GM23248 (cell line): ENCODE data around the gene SEC14L5.

Experiments
- EZH2 ChIP-seq: fragments of 200-600 bp; sonication (generic); IDR thresholded peaks from 2 replicates; pipeline ENCODE4 v1.6.1; 2018; ENCODE audit warnings: antibody characterized with exemption, mild to moderate bottlenecking; ENCODE audit not compliant: insufficient read depth, poor library complexity, severe bottlenecking
- EZH2phosphoT487 ChIP-seq: fragments of 200-600 bp; sonication (generic); IDR thresholded peaks from 2 replicates; pipeline ENCODE4 v1.6.1; 2018; ENCODE audit warnings: antibody characterized with exemption, moderate library complexity, mild to moderate bottlenecking, low read depth; ENCODE audit not compliant: insufficient read depth

DNA sequence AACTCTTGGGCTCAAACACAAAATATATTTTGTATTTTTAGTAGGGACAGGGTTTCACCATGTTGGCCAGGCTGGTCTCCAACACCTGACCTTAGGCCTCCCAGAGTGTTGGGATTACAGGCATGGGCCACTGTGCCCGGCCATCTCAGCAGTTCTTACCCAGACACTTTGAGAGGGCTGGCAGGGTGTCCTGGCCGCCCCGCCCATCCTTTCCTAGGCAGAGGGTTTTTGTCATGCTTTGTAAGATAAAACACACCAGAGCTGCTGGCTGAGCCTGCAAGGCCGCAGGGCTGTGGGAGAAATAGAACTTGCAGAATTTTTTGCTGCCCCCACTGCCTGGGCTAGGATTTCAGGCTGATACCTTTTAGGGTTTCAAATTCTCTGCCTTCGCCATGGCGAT, 29.9 kb upstream of the SEC14L5 start:
- no peak for TF ChIP-seq EZH2
- no peak for TF ChIP-seq EZH2phosphoT487
